Measurements from ENCODE around the gene TYMS.

TYMS gene

DNA sequence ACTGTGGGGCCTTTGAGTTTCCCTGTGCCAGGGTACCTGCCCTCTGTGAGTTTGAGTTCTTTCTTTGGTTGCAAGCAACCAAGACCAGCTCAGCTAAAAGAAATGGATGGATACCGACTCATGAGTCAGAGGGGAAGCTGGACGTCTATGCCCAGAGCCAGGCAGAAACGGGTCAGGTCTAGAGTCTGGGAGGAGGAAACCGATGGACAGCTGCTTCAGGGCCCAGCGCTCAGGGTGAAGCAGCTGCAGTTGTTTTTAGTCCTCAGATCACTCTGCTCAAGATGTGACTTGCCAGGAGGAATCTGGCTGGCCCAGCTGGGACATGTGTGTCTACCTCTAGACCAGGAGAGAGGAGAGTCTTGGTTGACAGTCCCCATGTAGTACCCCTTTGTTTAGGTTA is 10.1 kb upstream of the TYMS start:
- no peak for DNase-seq

DNA sequence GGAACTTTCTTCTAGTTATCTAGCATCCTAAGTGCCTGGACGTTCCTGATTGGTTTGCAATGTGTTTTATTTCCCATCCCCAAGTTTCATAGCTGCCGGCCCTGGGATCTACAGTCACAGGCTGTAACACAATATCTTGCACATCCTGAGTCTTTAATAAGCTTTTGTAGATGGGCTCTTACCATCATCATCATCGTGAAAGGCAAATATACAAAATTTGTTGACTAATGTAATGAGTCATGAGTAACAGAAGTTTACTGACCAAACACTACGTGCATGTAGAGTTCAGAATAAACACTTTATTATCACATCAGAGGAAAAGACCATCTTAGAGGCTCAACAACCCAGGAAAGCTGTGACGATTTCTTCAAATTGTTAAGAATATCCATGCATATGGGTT is 8.1 kb upstream of the TYMS start:
- no peak for DNase-seq

DNA sequence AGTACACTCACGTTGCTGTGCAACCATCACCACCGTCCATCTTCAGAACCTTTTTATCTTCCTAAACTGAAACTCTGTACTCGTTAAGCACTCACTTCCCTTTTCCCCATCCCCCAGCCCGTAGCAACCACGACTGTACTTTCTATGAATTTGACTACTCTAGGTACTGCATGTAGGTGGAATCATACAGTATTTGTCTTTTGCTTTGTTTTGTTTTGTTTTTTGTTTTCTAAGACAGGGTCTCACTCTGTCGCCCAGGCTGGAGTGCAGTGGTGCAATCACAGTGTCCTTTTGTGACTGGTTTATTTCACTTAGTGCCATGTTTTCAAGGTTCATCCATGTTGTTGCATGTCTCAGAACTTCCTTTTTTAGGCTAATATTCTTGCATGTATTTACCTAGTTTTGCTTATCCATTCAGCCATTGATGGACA is 7.0 kb upstream of the TYMS start:
- no peak for DNase-seq

DNA sequence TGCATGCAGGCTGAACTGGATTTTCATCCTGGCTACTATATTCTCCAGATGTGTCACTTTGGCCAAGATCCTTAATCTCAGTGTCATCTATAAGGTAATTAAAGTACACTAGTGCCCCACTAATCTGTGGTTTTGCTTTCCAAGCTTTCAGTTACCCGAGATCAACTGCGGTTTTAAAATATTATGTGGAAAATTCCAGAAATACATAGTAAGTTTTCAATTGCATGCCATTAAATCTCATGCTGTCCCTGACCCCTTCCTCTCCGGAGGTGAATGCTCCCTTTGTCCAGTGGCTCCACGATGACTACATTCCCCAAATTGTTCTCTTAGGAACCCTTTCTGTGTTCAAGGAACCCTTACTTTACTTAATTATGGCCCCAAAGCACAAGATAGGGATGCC is 5.3 kb upstream of the TYMS start:
- no peak for DNase-seq

DNA sequence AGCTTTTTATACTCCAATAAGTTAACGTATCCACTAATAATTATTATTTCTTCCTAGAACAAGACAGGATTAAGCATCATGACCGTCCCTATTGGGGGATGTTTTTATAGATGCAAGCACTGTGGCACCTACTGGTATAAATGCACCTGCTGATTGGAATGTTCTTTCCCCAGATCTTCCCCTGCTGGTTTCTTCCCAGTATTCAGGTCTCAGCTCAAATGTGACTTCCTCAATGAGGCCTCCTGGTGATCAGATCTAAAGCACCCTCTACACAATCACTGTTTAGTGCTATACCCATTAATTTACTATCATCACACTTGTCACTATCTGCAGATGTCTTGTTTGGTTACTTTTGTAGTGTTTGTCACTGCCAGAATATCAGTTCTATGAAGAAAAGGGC is 3.9 kb upstream of the TYMS start:
- DNase-seq, result no peak

DNA sequence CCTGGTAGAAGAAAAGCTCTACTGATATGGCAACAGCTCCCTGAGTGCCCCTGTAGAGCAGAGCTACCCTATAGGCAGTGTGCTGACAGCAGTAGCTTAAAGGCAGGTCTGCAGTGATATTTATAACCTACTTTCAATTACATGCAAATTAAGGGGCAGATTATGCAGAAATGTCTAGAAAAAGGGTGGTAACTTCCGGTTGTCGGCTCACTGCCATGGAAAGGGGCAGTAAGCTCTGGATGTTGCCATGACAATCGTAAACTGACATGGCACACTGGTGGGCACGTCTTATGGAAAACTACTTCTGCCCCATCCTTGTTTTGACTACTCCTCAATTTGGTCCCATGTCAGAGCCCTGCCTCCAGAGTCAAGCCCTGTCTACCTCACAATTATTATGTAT is 2.9 kb upstream of the TYMS start:
- no peak for DNase-seq

DNA sequence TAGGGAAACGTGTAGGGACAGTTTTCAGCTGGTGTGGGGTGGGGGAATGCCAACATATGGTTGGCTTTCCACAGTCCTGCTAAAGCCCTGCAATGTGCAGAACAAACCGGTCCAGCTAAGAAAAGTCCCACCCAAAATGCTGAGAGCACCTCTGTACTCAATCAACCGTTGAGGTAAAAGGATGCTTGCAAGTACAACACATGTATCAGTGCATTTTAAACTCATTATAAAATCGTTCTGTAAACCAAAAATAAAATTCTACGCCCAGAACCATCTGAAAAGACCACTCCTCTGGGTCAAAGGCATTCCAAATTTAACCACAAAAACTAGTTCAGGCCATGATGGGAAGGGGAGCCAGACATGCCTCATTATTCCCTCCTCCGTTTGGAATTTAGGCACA is 2.0 kb upstream of the TYMS start:
- no peak for DNase-seq

DNA sequence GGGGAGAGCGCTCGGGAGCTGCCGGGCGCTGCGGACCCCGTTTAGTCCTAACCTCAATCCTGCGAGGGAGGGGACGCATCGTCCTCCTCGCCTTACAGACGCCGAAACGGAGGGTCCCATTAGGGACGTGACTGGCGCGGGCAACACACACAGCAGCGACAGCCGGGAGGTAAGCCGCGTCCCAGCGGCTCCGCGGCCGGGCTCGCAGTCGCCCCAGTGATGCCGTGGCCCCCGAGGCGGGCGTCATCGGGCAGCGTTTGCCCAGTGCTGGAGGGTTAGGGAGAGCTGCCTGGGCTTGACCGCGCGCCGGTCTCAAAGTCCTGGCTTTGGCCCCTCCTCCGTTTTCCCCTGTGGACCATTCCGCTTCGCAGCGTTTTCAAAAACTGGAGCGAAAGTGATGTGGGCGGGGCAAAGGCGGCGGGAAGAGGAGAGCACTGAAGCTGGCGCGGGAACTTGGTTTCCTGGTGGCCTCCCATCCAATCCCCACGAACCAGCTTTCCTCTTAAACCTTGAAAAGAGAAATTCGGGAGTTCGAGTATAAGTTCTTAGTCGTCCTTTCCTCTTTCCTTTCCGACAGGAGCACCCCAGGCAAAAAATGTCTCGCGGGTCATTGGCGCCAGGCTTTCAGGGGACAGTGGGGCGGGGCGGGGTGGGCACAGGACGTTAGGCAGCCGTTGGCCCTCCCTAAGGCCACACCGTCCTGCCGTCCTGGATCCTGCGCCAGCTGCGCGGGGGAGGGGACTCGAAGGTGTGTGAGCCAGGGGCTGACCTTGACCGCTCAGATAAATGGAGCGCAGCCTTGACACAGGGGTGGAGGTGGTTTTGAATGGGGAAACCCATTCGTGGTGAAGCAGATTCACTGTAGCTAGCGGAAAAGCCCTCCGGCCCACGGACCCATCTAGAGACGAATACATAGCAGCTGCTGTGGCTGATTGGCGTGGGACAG is 821 bp downstream of the TYMS start:
- peak; percentile 63 for DNase-seq

DNA sequence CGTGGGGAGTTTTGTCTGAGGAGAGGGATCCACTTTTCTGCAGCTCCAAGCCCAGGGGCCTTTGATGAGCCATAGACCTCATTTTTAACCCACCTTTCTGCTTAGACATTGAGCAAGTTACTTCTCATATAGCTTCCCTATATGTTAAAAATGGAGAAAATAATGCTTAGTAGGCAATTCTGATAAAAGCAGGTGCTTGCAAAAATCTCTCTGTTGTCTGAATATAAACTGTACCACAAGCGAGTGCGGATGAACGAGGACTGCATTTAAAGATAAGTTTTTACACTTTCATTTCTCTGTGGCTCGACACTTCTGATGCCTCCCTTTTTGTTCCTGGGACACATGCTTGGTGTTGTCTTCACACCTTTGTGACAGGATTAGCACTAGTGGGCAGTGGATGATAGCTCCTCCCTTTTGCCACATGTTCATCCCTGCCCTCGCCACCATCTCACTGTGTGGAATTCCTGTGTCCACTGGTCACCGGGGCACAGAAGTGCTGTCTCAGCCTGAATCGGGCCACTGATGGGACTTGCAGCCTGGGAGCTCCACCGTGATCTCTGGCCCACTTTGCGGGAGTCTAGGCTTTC is 1.6 kb downstream of the TYMS start:
- no peak for DNase-seq

DNA sequence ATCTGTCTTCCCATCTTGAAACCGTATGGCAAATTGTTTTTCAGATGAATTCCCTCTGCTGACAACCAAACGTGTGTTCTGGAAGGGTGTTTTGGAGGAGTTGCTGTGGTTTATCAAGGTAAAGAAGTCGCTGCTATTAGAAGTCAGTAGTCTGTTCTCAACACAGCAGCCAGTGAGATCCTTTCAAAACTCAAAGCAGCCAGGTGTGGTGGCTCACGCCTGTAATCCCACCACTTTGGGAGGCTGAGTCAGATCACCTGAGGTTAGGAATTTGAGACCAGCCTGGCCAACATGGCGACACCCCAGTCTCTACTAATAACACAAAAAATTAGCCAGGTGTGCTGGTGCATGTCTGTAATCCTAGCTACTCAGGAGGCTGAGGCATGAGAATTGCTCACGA is 2.1 kb downstream of the TYMS start:
- DNase-seq, result no peak

DNA sequence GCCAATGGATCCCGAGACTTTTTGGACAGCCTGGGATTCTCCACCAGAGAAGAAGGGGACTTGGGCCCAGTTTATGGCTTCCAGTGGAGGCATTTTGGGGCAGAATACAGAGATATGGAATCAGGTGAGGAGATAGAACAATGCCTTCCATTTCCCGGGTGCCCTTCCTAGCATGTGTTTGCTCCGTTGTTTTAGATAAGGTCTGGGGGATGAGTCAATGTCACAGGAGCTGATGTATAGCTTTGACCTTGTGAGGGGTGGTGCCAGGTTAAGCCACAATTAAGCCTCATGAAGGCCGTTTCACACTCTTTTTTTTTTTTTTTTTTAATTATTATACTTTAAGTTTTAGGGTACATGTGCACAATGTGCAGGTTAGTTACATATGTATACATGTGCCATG is 4.7 kb downstream of the TYMS start:
- DNase-seq, result no peak

DNA sequence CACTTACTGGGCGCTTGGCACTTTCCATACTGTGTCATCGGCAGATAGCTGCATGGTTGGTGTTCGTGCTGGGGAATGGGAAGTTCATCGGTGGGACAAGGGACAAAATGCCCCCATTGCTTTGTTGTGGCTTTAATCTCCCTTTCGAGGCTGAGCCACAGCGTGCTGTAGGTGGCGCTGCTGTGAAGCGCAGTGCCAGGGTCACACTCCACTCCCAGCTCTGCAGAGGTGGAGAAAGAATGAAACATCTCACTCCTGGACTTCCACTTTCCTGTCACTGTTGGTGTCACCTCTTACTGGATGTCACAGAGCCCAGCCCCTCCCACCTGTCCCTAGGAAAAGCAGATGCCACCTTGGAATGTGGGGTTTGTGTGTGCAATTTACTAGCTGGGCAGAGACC is 8.7 kb downstream of the TYMS start:
- no peak for DNase-seq

DNA sequence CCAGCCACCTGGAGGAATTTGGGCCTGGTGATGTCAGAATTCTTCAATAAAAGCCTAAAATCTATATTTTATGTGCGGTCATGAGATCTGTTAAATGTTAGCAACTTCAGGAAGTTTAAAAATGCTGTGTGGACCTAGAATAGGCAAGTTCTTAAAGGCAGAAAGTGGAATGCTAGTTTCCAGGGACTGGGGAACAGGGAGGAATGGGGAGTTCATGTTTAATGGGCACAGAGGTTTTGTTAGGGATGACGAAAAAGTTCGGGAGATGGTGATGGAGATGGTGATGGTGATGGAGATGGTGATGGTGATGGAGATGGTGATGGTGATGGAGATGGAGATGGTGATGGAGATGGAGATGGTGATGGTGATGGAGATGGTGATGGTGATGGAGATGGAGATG is 9.2 kb downstream of the TYMS start:
- DNase-seq, result no peak

DNA sequence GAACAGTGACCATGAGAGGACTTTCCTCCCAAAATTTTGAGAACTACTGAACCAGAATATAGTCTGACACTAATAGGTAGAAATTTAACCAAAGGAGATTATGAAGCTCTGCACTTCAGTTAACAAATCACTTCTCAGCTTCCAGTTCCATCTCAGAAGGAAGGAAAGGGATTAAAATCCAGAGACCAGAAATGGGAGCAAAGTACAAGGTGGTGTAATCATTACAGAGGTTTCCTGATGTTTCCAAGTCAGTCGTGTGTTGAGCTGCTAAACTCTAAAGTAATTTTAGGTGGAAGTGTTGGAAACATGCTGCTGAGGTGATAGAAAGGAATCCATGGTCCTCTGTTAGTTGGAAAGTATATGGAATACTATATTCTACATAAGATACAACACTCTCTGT is 10.8 kb downstream of the TYMS start:
- no peak for DNase-seq

DNA sequence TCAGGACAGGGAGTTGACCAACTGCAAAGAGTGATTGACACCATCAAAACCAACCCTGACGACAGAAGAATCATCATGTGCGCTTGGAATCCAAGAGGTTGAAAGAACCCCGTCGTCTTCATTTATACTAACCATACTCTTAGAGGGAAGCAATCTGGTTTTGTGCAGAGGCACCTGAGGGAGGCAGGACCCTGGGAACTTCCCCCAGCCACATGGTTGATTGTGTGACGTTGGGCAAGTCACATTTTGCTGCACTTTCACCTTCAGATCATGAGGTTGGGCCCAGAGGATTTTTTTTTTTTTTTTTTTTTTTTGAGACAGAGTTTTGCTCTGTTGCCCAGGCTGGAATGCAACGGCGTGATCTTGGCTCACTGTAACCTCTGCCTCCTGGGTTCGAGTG is 11.6 kb downstream of the TYMS start:
- no peak for DNase-seq

DNA sequence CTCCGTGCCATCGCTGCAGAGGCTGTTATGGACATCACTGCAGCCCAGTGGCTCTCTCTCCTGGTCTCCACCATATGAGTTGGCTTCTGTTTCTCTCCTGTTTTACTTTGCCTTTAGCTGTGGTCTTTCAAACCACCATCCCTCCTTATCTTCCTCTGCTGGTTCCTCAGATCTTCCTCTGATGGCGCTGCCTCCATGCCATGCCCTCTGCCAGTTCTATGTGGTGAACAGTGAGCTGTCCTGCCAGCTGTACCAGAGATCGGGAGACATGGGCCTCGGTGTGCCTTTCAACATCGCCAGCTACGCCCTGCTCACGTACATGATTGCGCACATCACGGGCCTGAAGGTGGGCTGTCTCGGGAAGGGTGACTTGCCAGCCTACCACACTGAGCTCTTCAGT is 13.1 kb downstream of the TYMS start:
- DNase-seq, result no peak

DNA sequence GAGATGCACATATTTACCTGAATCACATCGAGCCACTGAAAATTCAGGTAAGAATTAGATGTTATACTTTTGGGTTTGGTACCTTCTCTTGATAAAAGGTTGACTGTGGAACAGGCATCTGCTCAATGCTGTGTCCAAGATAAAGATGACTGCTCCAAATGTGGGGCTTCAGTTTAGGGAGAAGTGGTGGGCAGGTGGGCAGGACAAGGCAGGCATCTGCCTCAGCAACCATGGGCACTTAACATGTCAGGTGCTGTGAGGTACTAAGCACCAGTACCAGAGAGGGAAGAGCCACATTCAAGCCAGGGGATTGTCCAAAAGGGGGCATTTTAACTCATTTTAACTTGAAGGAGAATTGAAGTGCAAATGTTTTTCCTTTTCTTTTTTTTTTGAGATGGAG is 14.0 kb downstream of the TYMS start:
- DNase-seq, result no peak

DNA sequence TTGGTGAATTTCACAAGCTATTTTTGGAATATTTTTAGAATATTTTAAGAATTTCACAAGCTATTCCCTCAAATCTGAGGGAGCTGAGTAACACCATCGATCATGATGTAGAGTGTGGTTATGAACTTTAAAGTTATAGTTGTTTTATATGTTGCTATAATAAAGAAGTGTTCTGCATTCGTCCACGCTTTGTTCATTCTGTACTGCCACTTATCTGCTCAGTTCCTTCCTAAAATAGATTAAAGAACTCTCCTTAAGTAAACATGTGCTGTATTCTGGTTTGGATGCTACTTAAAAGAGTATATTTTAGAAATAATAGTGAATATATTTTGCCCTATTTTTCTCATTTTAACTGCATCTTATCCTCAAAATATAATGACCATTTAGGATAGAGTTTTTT is 15.9 kb downstream of the TYMS start:
- DNase-seq, result no peak

DNA sequence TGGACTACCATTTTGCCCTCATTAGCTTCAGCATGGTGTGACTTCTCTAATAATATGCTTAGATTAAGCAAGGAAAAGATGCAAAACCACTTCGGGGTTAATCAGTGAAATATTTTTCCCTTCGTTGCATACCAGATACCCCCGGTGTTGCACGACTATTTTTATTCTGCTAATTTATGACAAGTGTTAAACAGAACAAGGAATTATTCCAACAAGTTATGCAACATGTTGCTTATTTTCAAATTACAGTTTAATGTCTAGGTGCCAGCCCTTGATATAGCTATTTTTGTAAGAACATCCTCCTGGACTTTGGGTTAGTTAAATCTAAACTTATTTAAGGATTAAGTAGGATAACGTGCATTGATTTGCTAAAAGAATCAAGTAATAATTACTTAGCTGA is 16.3 kb downstream of the TYMS start:
- no peak for DNase-seq

DNA sequence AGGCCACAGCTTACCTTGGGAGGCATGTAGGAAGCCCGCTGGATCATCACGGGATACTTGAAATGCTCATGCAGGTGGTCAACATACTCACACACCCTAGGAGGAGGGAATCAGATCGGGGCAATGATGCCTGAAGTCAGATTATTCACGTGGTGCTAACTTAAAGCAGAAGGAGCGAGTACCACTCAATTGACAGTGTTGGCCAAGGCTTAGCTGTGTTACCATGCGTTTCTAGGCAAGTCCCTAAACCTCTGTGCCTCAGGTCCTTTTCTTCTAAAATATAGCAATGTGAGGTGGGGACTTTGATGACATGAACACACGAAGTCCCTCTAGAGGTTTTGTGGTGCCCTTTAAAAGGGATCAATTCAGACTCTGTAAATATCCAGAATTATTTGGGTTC is 17.9 kb downstream of the TYMS start:
- DNase-seq, result no peak

DNA sequence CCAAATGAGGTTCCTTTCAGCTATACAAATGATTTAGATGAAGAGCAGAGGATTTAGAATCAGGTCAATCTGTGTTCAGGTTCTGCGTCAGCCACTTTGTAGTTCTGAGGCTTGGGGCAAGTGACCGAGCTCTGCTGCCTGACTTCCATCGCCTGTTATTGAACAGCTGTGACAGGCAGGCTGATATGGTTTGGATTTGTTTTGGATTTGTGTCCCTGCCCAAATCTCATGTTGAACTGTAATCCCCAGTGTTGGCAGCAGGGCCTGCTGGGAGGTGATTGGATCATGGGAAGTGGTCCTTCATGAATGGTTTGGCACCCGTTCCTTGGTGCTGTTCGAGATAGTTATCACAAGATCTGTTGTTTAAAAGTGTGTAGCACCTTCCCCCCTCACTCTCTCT is 18.6 kb downstream of the TYMS start:
- no peak for DNase-seq

DNA sequence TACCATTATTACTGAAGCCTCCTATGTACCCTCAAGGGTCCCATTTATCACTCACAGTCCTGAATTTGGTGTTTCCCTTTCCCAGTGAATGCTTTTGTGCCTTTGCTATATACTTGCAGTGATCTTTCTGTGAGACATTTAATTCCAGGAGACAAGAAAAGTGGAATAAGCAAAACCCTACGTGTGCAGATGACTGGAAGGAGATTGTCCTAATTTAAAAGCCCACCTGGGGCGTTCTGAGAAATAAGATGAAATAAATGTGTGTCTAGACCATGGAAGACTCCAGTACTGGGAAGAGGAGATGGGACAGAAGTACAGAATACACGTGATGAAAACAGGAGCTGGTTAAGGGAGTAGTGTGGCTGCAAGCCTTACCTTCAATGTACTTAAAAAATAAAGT is 19.3 kb downstream of the TYMS start:
- DNase-seq, result no peak

DNA sequence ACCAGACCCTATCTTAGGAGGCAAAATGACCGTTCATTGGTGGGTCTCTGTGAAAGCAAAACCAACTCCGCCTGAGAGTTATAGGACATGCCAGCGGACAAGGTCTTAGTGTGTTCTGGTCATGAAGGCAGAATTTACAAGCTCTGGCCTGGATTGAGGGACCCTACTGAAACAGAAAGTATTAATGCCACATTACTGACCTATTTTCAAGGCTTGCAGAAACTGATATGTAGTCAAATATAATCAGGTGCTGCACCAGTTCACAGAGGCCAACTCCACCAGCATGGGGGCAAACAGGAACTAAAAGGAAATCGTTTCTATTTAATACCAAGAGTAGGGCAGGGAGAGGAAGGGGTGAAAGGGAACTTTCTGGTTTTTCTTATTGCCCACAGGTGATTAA is 19.7 kb downstream of the TYMS start:
- DNase-seq, result no peak

DNA sequence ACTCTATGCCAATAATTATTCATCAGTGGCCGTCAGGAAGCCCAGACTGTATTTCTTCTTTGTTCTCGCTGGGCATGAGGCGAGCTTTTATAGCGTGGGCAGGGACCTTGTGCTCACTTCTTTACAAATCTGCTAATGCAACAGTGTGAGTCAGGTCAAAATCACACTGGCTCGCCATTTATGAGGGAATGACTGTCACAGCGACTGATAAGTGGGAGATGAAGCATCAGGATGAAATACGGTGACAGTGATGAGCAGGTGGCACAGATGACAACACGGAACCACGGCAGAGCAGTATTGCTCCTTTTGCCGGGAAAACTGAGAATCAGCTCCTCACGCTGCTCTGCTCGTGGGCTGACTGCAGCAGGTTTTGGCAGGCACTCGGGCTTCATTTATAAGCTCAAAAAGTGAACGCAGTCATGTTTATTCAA is 20.5 kb downstream of the TYMS start:
- no peak for DNase-seq

All from stimulated activated CD4-positive, alpha-beta T cell treated with anti-CD3 and anti-CD28 coated beads, Interleukin-4, amount 100 ng/mL, for 24 hours (primary cell).